Measurements from ENCODE around the gene SRGAP1. TPM values are rescaled to one million over a fixed set of nuclear protein-coding genes. Genes with fewer than 3 reads are reported as not detected.

Gene SRGAP1
- total RNA-seq, 1 experiment from 2014 or later: 3.7 TPM

DNA sequence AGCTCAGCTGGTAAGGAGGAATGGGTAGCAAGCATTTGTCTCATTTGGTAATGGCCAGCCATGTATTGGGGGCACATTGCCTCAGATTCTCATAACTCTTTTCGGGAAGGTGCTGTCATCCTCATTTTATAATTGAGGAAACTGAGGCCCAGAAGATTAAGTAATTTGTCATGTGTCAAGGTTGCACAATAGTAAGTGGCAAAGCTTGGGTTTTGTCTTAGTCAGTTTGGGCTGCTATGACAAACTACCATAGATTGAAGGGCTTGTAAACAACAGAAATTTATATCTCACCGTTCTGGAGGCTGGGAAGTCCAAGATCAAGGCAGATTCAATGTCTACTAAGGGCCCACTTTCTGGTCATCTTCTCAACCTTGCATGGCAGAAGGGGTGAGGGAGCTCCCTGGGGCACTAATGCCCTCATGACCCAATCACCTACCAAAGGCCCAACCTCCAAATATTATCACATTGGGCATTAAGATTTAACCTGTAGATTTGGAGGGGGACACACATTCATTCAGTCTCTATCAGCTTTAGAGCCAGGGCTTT is 99.6 kb downstream of the SRGAP1 start:
- Histone ChIP-seq H3K36me3 (peaks cover 7% of the 10 kb centered on the region; the same call in 1 of the 2 replicates), H3K27ac (no peak overlapping the region), H3K27me3 (replicated peaks) (no peaks in the 10 kb centered on the region), H3K9me3 (replicated peaks) (no peaks in the 10 kb centered on the region), H3K4me1 (replicated peaks) (peaks cover 18% of the 10 kb centered on the region), H3K4me3 (no peak overlapping the region)
- no peak for DNase-seq (ENCODE audit: low read depth in 1 of 2, low spot score in 2 of 2)

DNA sequence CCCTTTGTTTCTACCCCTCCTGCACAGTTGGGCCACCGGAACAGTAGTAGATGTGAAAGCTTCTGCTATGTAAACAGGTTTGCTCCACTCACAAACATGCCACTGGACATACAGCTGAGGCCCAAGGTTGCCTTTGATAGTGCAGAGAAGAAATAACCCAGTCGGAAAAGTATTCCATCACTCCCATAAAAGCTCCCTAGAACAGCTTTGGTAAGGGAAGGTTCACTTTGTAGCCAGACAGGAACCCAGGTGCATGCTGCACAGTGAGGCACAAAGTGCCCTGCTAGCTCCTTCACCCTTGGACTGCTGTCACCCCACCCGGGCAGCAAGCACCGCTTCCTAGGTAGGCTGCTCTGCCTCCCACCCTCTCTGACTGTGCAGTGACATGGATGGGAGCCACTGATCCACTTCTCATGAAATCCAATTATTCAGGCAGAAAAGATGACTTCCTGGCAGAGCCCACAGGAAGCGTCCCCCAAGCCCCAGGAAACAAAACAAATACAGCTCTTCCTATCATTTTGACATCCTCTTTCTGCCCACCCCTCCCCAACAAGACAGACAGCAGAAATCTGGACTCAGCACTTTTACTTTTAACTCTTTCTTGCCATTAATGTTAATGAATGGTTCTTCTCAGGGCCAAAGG is 100.2 kb downstream of the SRGAP1 start:
- peaks cover 7% of the 10 kb centered on the region; the same call in 1 of the 2 replicates for H3K36me3 ChIP-seq
- H3K27ac ChIP-seq: no peak overlapping the region
- DNase-seq (ENCODE audit: low read depth in 1 of 2, low spot score in 2 of 2): no peak
- H3K4me1 ChIP-seq (replicated peaks): peaks cover 18% of the 10 kb centered on the region
- H3K4me3 ChIP-seq: no peak overlapping the region
- no peaks in the 10 kb centered on the region for H3K9me3 ChIP-seq (replicated peaks)
- no peaks in the 10 kb centered on the region for H3K27me3 ChIP-seq (replicated peaks)

DNA sequence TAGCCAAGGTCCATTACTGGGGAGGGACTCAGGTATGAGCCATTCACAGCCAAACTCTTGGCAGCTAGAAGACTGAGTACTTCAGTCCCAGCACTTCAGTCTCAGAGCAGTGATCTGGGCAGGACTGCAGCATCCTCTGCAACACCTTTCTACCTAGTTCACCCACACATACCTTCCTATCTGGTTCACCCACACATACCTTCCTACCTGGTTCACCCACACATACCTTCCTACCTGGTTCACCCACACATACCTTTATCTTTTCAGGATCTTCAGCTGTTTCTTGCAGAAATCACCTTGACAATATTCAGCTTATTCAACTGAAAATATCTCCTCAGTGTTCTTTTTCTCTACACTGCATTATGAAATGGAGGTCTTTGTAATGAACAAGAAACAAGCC is 101.3 kb downstream of the SRGAP1 start:
- no peak overlapping the region for H3K4me3 ChIP-seq
- H3K27ac ChIP-seq: no peak overlapping the region
- no peaks in the 10 kb centered on the region for H3K27me3 ChIP-seq (replicated peaks)
- H3K36me3 ChIP-seq: peaks cover 7% of the 10 kb centered on the region; the same call in 1 of the 2 replicates
- DNase-seq (ENCODE audit: low read depth in 1 of 2, low spot score in 2 of 2): no peak
- H3K9me3 ChIP-seq (replicated peaks): no peaks in the 10 kb centered on the region
- H3K4me1 ChIP-seq (replicated peaks): peaks cover 21% of the 10 kb centered on the region

DNA sequence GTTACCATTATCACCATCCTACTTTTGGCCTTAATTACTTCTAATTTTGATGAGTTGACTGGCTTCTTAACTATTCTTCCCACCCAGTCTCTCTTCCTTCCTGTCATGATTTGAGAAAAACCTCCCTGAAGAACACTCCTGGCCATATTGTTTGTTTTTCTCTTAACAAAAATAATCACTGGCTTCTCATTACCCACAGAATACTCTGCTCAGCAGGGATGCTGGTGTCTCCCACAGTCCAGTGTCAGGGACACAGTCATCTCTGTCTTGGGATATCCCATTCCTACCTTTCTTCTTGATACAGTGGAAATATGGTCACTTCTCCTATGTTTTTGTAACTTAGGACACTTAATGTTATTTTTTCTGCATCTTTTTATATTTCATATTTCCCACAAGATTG is 103.7 kb downstream of the SRGAP1 start:
- DNase-seq (ENCODE audit: low read depth in 1 of 2, low spot score in 2 of 2): peak; percentile 48 to 52
- H3K9me3 ChIP-seq (replicated peaks): no peaks in the 10 kb centered on the region
- H3K27ac ChIP-seq: no peak overlapping the region

DNA sequence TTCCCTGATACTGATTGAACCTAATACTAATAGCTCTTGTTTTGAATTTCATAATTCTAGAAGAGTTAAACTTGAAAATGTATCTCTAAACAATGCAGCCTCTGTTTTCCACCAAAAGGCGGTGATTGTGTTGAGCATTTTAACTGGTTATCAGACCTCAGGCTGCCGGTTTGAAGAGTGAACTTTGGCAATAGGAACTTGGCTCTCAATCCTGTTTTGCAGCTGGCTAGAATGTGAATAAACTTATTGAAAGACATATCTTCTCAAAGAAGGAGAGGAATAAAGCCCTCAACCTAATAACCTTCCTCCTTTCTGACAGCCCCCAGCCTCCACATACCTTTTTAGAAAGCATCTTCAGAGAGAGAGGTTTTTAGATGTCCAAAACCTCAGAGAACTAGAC is 105.4 kb downstream of the SRGAP1 start:
- Histone ChIP-seq H3K4me1 (replicated peaks) (peaks cover 28% of the 10 kb centered on the region), H3K36me3 (no peaks in the 10 kb centered on the region; the same call in 1 of the 2 replicates), H3K27me3 (replicated peaks) (no peaks in the 10 kb centered on the region), H3K9me3 (replicated peaks) (no peaks in the 10 kb centered on the region), H3K27ac (no peak overlapping the region), H3K4me3 (no peak overlapping the region)
- no peak for DNase-seq (ENCODE audit: low read depth in 1 of 2, low spot score in 2 of 2)

More for the DNA sequence above, 103.7 kb downstream of the SRGAP1 start:
- H3K27me3 ChIP-seq (replicated peaks): no peaks in the 10 kb centered on the region
- H3K4me1 ChIP-seq (replicated peaks): peaks cover 32% of the 10 kb centered on the region
- no peak overlapping the region for H3K4me3 ChIP-seq
- peaks cover 5% of the 10 kb centered on the region; the same call in 1 of the 2 replicates for H3K36me3 ChIP-seq

DNA sequence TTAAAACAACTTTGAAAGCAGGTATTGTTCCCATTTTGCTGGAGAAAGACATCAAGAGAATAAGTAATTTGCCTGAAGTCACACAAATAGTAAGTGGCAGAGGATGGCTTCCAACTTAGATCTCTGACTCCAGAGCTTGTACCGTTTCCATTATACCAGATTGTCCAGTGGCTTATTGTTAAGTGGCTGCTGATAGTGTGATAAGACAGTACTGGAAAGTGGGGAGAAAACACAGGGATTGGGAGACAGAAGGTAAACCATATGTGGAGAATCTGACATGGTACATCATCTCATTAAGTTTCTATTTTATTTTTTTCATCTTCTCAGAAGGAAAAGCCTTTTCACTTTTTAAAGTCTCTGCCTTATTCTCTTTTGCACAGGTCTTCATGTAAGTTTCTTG is 108.5 kb downstream of the SRGAP1 start:
- DNase-seq (ENCODE audit: low read depth in 1 of 2, low spot score in 2 of 2): no peak
- no peaks in the 10 kb centered on the region for H3K9me3 ChIP-seq (replicated peaks)
- no peaks in the 10 kb centered on the region for H3K36me3 ChIP-seq
- H3K27me3 ChIP-seq (replicated peaks): no peaks in the 10 kb centered on the region
- H3K4me1 ChIP-seq (replicated peaks): peaks cover 27% of the 10 kb centered on the region
- H3K4me3 ChIP-seq: no peak overlapping the region
- H3K27ac ChIP-seq: no peak overlapping the region

DNA sequence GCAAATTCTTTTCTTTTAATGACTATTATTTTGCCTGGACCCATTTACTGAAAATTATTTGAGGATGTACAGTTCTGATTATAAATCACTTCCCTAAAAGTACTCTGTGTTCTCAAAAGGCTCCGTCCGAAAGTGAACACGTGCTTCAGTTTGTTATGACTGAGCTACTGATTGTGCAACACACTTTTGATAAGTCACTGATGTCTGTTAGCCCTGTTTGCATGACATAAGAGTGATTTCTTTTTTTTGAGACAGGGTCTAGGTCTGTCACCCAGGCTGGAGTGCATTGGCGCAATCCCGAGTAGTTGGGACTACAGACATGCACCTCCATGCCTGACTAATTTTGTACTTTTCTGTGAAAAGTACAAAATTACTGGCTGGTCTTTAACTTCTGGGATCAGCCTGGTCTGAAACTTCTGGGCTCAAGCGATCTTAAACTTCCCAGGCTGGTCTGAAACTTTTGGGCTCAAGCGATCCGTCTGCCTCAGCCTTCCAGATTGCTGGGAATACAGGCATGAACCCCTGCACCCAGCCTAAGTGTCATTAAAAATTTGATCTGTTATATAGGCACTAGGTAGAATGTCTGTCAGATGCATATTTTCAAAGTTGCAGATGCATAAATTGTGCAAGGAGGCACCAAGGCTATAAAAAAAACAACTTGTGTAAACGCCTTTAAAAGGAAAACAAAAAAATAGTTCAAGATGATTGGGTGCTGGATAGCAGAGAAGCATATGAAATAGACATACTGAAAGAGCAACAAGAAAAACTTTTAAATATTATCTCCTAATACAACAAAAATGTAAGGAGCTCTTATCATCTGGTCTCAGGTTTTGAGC is 111.5 kb downstream of the SRGAP1 start:
- H3K9me3 ChIP-seq (replicated peaks): no peaks in the 10 kb centered on the region
- H3K4me1 ChIP-seq (replicated peaks): peaks cover 12% of the 10 kb centered on the region
- no peak overlapping the region for H3K27ac ChIP-seq
- 0 out of 2 replicates have a peak, but pooled peaks cover 4% of the 10 kb centered on the region for H3K36me3 ChIP-seq
- no peak for DNase-seq (ENCODE audit: low read depth in 1 of 2, low spot score in 2 of 2)
- no peak overlapping the region for H3K4me3 ChIP-seq
- no peaks in the 10 kb centered on the region for H3K27me3 ChIP-seq (replicated peaks)

DNA sequence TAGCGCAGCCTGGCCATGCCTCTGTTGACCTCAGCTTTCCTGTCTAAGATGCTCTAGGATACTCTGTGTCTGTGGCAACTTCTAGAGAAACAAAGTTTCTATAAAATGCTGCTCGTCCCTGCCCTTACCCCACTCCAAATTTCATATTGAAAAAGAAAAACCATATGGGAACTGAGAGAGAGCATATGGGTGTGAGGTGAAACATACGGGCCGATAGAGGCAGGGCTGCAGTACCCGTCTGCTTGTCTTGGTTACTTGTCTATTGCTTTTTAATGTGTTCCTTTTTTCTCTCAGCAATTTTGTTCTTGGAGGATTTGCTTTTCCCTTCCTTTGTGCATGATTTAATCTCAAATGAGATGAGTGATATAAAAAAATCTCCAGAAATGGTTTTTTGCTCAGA is 113.0 kb downstream of the SRGAP1 start:
- no peak overlapping the region for H3K27ac ChIP-seq
- H3K4me3 ChIP-seq: no peak overlapping the region
- DNase-seq (ENCODE audit: low read depth in 1 of 2, low spot score in 2 of 2): no peak
- H3K27me3 ChIP-seq (replicated peaks): no peaks in the 10 kb centered on the region
- H3K36me3 ChIP-seq: 0 out of 2 replicates have a peak, but pooled peaks cover 4% of the 10 kb centered on the region
- H3K4me1 ChIP-seq (replicated peaks): peaks cover 11% of the 10 kb centered on the region
- no peaks in the 10 kb centered on the region for H3K9me3 ChIP-seq (replicated peaks)

DNA sequence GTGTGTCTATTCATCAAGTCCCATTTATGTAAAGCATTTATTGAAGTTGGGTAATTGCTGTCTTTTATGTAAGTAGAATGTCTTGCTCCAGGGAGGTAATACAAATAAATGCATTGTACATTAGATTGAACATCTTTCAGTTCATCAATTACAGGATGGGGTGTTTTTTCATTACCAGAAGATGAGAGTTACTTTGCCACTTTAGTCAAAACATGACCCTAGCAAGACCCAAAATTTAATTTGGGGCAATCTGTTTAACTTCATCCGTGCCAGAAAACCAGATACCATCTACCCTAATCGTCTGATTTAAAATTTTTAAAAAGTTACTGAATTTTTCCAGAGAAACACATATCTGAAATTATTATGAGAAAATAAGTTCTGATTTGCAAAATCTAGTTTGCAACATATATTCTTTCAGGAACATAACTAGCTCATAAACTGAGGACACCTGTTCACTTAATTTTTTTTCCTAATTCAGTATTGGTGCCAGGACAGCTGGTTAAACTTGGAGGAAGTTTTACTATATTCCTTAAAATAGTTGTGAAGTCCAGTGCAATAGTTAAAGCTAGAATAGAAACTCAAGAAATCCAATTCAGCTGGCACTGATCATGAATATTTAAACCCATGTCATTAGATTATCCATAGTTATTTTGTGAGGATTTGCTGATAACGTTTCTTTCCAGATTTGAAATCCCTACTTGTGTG is 114.5 kb downstream of the SRGAP1 start:
- DNase-seq (ENCODE audit: low read depth in 1 of 2, low spot score in 2 of 2): no peak
- H3K9me3 ChIP-seq (replicated peaks): no peaks in the 10 kb centered on the region
- H3K27ac ChIP-seq: no peak overlapping the region
- H3K36me3 ChIP-seq: 0 out of 2 replicates have a peak, but pooled peaks cover 4% of the 10 kb centered on the region
- peaks cover 11% of the 10 kb centered on the region for H3K4me1 ChIP-seq (replicated peaks)
- no peak overlapping the region for H3K4me3 ChIP-seq
- no peaks in the 10 kb centered on the region for H3K27me3 ChIP-seq (replicated peaks)

DNA sequence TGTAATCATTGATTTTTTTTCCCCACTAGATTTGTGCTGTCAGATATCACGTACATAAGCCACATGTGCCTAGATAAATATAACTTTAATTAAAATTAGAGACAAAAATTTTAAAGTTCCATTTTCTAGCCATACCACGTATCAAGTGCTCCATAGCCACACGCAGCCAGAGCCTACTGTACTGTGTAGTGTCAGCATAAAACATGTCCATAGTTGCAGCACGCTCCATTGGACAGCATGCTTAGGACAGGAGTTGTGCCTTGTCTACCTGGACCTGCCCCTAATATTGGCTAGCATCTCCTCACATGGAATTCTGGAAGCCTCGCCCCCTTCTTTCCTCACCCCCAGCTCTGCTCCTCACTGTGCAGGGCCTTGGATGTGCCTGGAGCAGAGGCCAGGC is 116.5 kb downstream of the SRGAP1 start:
- no peak for DNase-seq (ENCODE audit: low read depth in 1 of 2, low spot score in 2 of 2)
- H3K27ac ChIP-seq: no peak overlapping the region
- H3K4me1 ChIP-seq (replicated peaks): peaks cover 11% of the 10 kb centered on the region
- H3K36me3 ChIP-seq: 0 out of 2 replicates have a peak, but pooled peaks cover 4% of the 10 kb centered on the region
- H3K27me3 ChIP-seq (replicated peaks): no peaks in the 10 kb centered on the region
- H3K4me3 ChIP-seq: no peak overlapping the region
- no peaks in the 10 kb centered on the region for H3K9me3 ChIP-seq (replicated peaks)

DNA sequence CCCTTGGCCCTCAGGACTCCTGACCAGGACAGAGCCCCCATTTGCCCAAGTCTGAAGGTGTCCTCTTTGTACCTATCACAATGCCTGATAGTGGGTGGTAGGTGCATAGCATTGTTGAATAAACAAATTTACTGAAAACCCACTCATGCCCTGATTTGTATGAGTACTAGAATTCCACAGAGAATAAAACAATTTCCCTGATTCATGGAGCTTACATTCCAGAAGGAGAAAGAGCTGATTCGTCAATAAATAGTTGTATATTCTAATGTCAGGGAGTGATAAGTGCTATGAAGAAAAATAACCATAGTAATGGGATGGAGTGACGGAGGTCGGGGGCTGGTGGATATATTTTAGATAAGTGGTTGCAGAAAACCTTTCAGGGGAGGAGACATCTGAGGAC is 117.0 kb downstream of the SRGAP1 start:
- peak in 1 of 2 experiments; percentile 31 for DNase-seq (ENCODE audit: low read depth in 1 of 2, low spot score in 2 of 2)
- H3K27ac ChIP-seq: no peak overlapping the region

DNA sequence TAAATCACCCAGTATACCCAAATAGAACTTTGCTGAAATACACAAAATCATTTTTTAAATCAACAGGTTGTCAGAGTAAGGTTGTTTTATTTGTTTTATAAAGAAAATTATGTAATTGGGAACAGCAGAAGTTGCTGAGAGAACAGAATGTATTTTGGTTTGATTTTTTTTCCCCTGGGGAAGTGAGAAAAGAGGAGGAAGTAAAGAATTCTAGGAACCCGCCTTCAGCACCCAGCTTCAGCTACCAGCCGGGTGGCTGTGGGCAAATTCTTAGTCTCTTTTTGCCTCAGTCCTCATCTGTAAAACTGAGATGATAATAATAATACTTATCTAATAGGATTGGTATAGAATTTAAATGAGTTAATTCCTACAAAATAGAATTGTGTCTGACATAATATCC is 119.4 kb downstream of the SRGAP1 start:
- no peak for DNase-seq (ENCODE audit: low read depth in 1 of 2, low spot score in 2 of 2)
- Histone ChIP-seq H3K4me1 (replicated peaks) (peaks cover 31% of the 10 kb centered on the region), H3K36me3 (peaks cover 7% of the 10 kb centered on the region; the same call in 1 of the 2 replicates), H3K4me3 (no peak overlapping the region), H3K27me3 (replicated peaks) (no peaks in the 10 kb centered on the region), H3K9me3 (replicated peaks) (no peaks in the 10 kb centered on the region), H3K27ac (no peak overlapping the region)

More for the DNA sequence above, 117.0 kb downstream of the SRGAP1 start:
- Histone ChIP-seq H3K4me1 (replicated peaks) (peaks cover 11% of the 10 kb centered on the region), H3K9me3 (replicated peaks) (no peaks in the 10 kb centered on the region), H3K4me3 (no peak overlapping the region), H3K27me3 (replicated peaks) (no peaks in the 10 kb centered on the region), H3K36me3 (0 out of 2 replicates have a peak, but pooled peaks cover 4% of the 10 kb centered on the region)

DNA sequence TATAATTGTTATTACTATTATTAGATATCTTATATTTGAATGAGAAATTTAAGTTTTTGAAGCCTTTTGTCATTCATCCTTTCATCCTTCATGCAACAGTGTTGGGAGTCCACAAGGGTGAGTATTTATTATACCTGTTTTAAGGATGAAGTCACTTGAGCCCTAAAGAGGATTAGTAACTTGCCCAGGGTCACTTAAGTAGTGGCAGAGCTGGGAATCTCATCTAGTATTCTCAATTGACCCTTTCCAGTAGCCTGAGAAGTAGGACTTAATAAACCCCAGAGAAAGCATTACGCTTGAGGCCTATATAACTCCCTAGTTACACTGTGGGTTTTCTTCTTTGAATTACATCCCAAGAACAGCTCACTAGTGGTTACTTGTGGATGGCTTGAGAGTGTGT is 119.8 kb downstream of the SRGAP1 start:
- Histone ChIP-seq H3K36me3 (peaks cover 7% of the 10 kb centered on the region; the same call in 1 of the 2 replicates), H3K27ac (no peak overlapping the region), H3K27me3 (replicated peaks) (no peaks in the 10 kb centered on the region), H3K4me3 (no peak overlapping the region), H3K4me1 (replicated peaks) (peaks cover 31% of the 10 kb centered on the region), H3K9me3 (replicated peaks) (no peaks in the 10 kb centered on the region)
- DNase-seq (ENCODE audit: low read depth in 1 of 2, low spot score in 2 of 2): no peak

All from SJSA1 (cell line).